Measurements from ENCODE around the gene SLC25A36.
A peak's percentile ranks its signal among the peaks of the same experiment; 100 is the strongest.
"Not testable (repeated sequence)": the region's sequence is repeated elsewhere in the genome, so short reads cannot be mapped to it uniquely, and the experiment has no call there.

The SLC25A36 gene

DNA sequence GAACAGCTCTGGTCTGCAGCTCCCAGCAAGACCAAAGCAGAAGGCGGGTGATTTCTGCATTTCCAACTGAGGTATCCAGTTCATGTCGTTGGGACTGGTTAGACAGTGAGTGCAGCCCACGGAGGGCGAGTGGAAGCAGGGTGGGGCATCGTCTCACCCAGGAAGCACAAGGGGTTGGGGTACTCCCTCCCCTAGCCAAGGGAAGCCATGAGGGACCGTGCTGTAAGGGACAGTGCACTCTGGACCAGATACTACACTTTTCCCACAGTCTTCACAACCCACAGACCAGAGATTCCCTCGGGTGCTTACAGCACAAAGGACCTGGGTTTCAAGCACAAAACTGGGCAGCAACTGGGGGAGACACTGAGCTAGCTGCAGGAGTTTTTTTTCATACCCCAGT, 8.5 kb upstream of the SLC25A36 start:
- Histone ChIP-seq H3K27ac (ENCODE audit: low read length) (no peak overlapping the region), H3K36me3 (ENCODE audit: control insufficient read depth in 1 of 2, insufficient read depth in 2 of 2, low read length in 2 of 2) (no peaks in the 10 kb centered on the region), H3K4me1 (ENCODE audit: control insufficient read depth in 1 of 2, insufficient read depth in 2 of 2, low read length in 2 of 2) (no peaks in the 10 kb centered on the region), H3K4me3 (ENCODE audit: low read depth in 1 of 2, low read length in 2 of 2) (no peak overlapping the region), H3K9me3 (ENCODE audit: control insufficient read depth in 1 of 2, low read length in 2 of 2) (peaks cover 0 to 2% of the 10 kb centered on the region in 2 donors), H3K27me3 (ENCODE audit: low read depth, low read length) (no peaks in the 10 kb centered on the region)

DNA sequence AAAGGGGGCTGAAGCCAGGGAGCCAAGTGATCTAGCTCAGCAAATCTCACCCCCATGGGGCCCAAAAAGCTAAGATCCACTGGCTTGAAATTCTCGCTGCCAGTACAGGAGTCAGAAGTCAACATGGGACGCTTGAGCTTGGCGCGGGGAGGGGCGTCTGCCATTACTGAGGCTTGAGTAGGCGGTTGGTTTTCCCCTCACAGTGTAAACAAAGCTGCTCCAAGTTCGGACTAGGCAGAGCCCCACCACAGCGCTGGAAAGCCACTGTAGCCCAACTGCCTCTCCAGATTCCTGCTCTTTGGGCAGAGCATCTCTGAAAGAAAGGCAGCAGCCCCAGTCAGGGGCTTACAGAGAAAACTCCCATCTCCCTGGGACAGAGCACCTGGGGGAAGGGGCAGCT, 8.1 kb upstream of the SLC25A36 start:
- no peak overlapping the region for H3K4me3 ChIP-seq (ENCODE audit: low read depth in 1 of 2, low read length in 2 of 2)
- H3K4me1 ChIP-seq (ENCODE audit: control insufficient read depth in 1 of 2, insufficient read depth in 2 of 2, low read length in 2 of 2): no peaks in the 10 kb centered on the region
- H3K27ac ChIP-seq (ENCODE audit: low read length): no peak overlapping the region
- H3K9me3 ChIP-seq (ENCODE audit: control insufficient read depth in 1 of 2, low read length in 2 of 2): peaks cover 0 to 2% of the 10 kb centered on the region in 2 donors
- no peaks in the 10 kb centered on the region for H3K27me3 ChIP-seq (ENCODE audit: low read depth, low read length)
- no peaks in the 10 kb centered on the region for H3K36me3 ChIP-seq (ENCODE audit: control insufficient read depth in 1 of 2, insufficient read depth in 2 of 2, low read length in 2 of 2)

DNA sequence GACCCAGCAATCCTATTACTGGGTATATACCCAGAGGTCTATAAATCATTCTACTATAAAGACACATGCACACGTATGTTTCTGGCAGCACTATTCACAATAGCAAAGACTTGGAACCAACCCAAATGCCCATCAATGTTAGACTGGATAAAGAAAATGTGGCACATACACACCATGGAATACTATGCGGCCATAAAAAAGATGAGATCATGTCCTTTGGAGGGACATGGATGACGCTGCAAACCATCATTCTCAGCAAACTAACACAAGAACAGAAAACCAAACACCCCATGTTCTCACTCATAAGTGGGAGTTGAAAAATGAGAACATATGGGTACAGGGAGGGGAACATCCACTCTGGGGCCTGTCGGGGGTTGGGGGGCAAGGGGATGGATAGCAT, 2.3 kb upstream of the SLC25A36 start:
- H3K4me3 ChIP-seq (ENCODE audit: low read depth in 1 of 2, low read length in 2 of 2); H3K27me3 ChIP-seq (ENCODE audit: low read depth, low read length); H3K9me3 ChIP-seq (ENCODE audit: control insufficient read depth in 1 of 2, low read length in 2 of 2); H3K27ac ChIP-seq (ENCODE audit: low read length); H3K36me3 ChIP-seq (ENCODE audit: control insufficient read depth in 1 of 2, insufficient read depth in 2 of 2, low read length in 2 of 2): not testable (repeated sequence)
- peaks cover 8 to 15% of the 10 kb centered on the region in 2 donors for H3K4me1 ChIP-seq (ENCODE audit: control insufficient read depth in 1 of 2, insufficient read depth in 2 of 2, low read length in 2 of 2)

DNA sequence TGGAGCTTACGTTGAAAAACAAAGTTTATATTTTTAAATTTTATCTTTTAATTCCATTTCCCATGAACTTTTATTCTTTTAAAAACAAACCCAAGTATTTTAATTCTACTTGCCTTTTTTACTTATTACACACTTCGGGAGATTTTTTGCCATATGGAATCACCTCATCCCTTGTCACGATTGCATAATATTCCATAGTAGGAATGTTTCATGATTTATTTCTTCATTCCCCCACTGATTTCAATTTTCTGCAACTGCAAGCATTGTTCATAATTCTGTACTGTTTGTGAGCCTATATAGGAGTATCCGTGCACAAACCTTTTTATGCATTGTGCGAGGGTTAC, 574 bp upstream of the SLC25A36 start:
- Histone ChIP-seq H3K36me3 (ENCODE audit: control insufficient read depth in 1 of 2, insufficient read depth in 2 of 2, low read length in 2 of 2) (peaks cover 0 to 5% of the 10 kb centered on the region in 2 donors), H3K27ac (ENCODE audit: low read length) (peak overlapping the region; percentile 77), H3K9me3 (ENCODE audit: control insufficient read depth in 1 of 2, low read length in 2 of 2) (no peaks in the 10 kb centered on the region), H3K4me3 (ENCODE audit: low read depth in 1 of 2, low read length in 2 of 2) (peak overlapping the region; percentile 73 to 88), H3K4me1 (ENCODE audit: control insufficient read depth in 1 of 2, insufficient read depth in 2 of 2, low read length in 2 of 2) (peaks cover 19 to 33% of the 10 kb centered on the region in 2 donors), H3K27me3 (ENCODE audit: low read depth, low read length) (no peaks in the 10 kb centered on the region)

DNA sequence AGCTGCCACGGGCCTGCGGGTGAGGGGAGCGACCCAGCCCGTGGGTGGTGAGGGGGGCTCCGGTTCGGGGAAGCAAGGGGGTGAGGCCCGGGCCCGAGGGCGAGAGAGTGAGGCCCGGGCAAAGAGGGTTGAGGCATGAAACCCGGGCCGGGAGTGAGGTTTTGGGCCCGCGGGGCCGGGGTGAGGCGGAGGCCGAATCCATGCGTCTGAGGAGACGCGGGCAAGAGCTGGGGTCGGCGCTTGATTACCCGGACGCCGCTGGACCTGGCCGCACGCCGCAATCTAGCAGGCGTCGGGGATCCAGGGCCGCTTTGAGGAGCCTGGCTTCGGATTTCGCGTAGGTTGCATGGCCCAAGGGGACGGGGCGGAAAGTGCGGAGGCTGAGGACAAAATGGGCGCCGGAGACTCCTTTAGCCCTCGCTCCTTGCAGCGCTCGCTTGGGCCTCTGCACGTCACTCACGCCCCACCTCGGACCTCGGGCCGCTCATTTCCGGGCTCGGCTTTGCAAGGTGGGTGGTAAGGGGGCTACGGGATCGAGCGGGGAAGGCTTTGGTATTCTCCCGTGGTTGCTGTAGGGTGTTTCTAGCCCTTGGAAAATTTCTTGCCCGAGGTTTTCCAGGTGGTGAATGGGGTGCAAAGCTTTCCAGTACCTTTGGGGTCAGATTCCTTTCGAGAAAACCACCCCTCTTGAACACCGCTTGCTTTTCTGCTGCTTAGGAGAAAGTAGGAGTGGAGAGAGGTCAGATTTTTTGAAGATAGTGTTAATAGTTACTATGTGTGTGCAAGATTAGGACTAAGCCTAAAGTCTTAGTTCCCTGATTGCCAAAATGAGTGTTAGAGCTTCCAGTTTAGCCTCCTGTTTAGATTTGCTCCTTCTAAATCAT, 827 bp downstream of the SLC25A36 start:
- Histone ChIP-seq H3K36me3 (ENCODE audit: control insufficient read depth in 1 of 2, insufficient read depth in 2 of 2, low read length in 2 of 2) (peaks cover 0 to 5% of the 10 kb centered on the region in 2 donors), H3K27me3 (ENCODE audit: low read depth, low read length) (no peaks in the 10 kb centered on the region), H3K4me1 (ENCODE audit: control insufficient read depth in 1 of 2, insufficient read depth in 2 of 2, low read length in 2 of 2) (peaks cover 25 to 33% of the 10 kb centered on the region in 2 donors), H3K27ac (ENCODE audit: low read length) (peak overlapping the region; percentile 96), H3K4me3 (ENCODE audit: low read depth in 1 of 2, low read length in 2 of 2) (peak overlapping the region; percentile 88 to 97), H3K9me3 (ENCODE audit: control insufficient read depth in 1 of 2, low read length in 2 of 2) (no peaks in the 10 kb centered on the region)

DNA sequence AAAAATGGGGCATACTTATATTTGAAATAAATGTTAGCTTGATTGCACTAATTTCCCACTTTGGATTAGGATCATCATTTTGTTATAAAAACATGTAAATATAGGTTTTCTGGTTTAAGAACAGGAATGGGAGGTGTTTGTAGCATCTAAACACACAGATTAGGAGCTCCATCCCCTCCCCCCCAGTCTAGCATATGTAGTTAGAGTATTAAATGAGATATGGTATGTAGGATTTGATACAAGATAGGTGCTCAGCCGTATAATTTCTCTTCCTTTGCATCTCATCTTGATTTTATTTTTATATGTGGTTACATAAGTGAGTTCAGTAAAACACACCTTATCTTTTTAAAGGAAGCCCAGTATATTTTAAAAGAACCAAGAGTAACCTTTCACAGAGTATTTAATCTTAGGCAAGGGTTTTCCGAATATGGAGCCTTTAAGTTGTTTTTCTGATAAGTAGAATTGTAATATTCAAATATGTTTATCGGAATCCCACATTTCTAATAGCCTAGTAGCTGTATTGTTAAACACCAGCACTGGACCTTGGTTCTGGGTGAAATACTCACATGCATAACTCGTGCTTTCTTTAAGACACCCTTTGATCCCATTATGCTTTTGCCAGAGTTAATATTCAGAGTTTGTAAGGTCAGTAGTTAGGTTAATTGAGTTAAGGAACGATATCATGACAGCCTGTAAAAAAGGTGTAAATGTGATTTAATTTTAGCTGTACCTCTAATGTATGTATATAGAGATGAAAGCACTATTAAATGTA, 2.3 kb downstream of the SLC25A36 start:
- peak overlapping the region; percentile 96 for H3K27ac ChIP-seq (ENCODE audit: low read length)
- H3K36me3 ChIP-seq (ENCODE audit: control insufficient read depth in 1 of 2, insufficient read depth in 2 of 2, low read length in 2 of 2): peaks cover 0 to 5% of the 10 kb centered on the region in 2 donors
- H3K4me3 ChIP-seq (ENCODE audit: low read depth in 1 of 2, low read length in 2 of 2): peak overlapping the region; percentile 88 to 97
- H3K9me3 ChIP-seq (ENCODE audit: control insufficient read depth in 1 of 2, low read length in 2 of 2): no peaks in the 10 kb centered on the region
- no peaks in the 10 kb centered on the region for H3K27me3 ChIP-seq (ENCODE audit: low read depth, low read length)
- H3K4me1 ChIP-seq (ENCODE audit: control insufficient read depth in 1 of 2, insufficient read depth in 2 of 2, low read length in 2 of 2): peaks cover 25 to 33% of the 10 kb centered on the region in 2 donors

DNA sequence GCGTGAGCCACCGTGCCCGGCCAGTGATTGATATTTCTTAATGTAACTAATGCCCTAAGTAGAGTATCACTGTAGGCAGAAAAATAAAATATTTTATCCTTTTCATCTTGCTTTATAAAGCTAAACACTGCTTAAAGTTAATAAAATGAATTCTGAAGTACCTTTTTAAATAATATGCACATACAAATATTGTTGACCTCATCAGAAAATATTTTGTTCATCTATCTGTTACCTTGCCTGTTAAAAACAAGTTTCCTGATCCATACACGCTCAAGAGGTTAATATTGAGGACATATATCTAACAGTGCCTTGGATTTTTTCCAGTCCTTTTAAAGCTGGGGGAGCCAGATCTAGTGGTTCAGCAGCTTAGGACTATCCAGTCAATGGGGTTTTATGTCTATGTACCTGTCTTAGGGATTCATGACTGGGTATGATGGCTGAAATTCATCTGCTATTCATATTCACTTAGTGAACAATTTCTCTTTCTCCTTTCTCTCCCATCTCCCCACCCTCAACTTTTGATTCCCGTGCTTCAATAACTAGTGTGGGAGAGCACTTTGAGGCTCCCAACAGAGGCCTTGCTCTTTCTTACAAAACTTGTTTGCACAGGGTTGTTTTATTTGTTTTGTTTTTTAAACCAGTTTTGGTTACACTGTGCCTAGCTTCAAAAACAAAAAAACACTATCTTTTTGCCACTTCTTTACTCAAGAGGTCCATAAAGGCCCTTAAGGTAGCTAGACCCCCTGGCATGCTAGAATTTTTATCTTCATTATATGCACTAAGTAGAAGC, 7.0 kb downstream of the SLC25A36 start:
- Histone ChIP-seq H3K4me3 (ENCODE audit: low read depth in 1 of 2, low read length in 2 of 2) (no peak overlapping the region), H3K27me3 (ENCODE audit: low read depth, low read length) (no peaks in the 10 kb centered on the region), H3K27ac (ENCODE audit: low read length) (no peak overlapping the region), H3K36me3 (ENCODE audit: control insufficient read depth in 1 of 2, insufficient read depth in 2 of 2, low read length in 2 of 2) (no peaks in the 10 kb centered on the region), H3K4me1 (ENCODE audit: control insufficient read depth in 1 of 2, insufficient read depth in 2 of 2, low read length in 2 of 2) (peaks cover 20 to 46% of the 10 kb centered on the region in 2 donors), H3K9me3 (ENCODE audit: control insufficient read depth in 1 of 2, low read length in 2 of 2) (no peaks in the 10 kb centered on the region)

DNA sequence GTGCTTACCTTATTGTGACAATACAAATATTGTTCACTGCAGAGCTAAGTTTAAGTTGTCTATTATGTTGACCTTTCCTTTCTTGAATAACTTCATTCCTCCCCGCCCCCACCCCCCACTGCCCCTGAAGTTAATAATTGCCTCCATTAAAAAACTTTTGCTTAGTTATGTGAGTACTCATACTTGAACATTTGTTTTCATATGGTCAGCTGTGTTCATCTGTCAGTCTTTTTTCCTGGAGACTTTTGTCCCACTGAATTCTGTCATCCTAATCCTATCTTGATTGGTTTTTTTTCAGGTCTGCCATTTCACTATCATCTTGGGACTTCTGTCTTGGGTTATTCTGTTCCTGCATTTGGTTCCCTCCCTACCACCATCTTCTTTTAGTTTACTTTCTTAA, 8.5 kb downstream of the SLC25A36 start:
- H3K4me3 ChIP-seq (ENCODE audit: low read depth in 1 of 2, low read length in 2 of 2): no peak overlapping the region
- no peak overlapping the region for H3K27ac ChIP-seq (ENCODE audit: low read length)
- H3K27me3 ChIP-seq (ENCODE audit: low read depth, low read length): no peaks in the 10 kb centered on the region
- peaks cover 9 to 41% of the 10 kb centered on the region in 2 donors for H3K4me1 ChIP-seq (ENCODE audit: control insufficient read depth in 1 of 2, insufficient read depth in 2 of 2, low read length in 2 of 2)
- no peaks in the 10 kb centered on the region for H3K36me3 ChIP-seq (ENCODE audit: control insufficient read depth in 1 of 2, insufficient read depth in 2 of 2, low read length in 2 of 2)
- H3K9me3 ChIP-seq (ENCODE audit: control insufficient read depth in 1 of 2, low read length in 2 of 2): no peaks in the 10 kb centered on the region

DNA sequence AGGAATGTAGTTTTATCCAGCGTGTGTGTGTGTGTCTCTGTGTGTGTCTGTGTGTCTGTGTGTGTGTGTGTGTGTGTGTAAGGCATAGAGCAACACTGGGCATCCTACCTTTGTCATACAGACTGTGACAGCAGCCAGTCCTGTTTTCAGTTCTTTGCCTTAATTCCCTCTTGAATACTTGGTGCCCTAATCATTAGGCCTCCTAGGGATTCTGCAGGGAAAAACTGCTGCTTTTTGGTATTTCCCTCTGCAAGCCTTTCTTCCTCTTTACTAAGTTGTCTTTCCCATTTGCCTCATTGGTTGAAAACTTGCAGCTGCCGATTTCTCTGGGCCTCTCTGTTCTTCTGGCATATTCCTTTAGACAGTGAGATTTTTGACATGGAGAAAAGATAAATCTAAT, 9.2 kb downstream of the SLC25A36 start:
- no peaks in the 10 kb centered on the region for H3K27me3 ChIP-seq (ENCODE audit: low read depth, low read length)
- no peak overlapping the region for H3K4me3 ChIP-seq (ENCODE audit: low read depth in 1 of 2, low read length in 2 of 2)
- peaks cover 6 to 34% of the 10 kb centered on the region in 2 donors for H3K4me1 ChIP-seq (ENCODE audit: control insufficient read depth in 1 of 2, insufficient read depth in 2 of 2, low read length in 2 of 2)
- no peak overlapping the region for H3K27ac ChIP-seq (ENCODE audit: low read length)
- no peaks in the 10 kb centered on the region for H3K36me3 ChIP-seq (ENCODE audit: control insufficient read depth in 1 of 2, insufficient read depth in 2 of 2, low read length in 2 of 2)
- H3K9me3 ChIP-seq (ENCODE audit: control insufficient read depth in 1 of 2, low read length in 2 of 2): no peaks in the 10 kb centered on the region

DNA sequence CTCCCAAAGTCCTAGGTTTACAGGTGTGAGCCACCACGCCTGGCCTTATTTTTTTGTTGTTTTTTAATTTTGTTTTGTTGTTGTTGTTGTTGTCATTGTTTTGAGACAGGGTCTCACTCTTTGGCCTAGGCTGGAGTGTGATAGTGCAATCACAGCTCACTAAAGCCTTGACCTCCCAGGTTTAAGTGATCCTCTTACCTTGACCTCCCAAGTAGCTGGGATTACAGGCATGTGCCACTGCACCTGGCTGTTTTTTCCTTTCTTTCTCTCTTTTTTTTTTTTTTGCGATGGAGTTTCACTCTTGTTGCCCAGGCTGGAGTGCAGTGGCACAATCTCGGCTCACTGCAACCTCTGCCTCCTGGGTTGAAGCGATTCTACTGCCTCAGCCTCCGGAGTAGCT, 10.1 kb downstream of the SLC25A36 start:
- not testable (repeated sequence) for H3K36me3 ChIP-seq (ENCODE audit: control insufficient read depth in 1 of 2, insufficient read depth in 2 of 2, low read length in 2 of 2); H3K27ac ChIP-seq (ENCODE audit: low read length); H3K4me3 ChIP-seq (ENCODE audit: low read depth in 1 of 2, low read length in 2 of 2); H3K9me3 ChIP-seq (ENCODE audit: control insufficient read depth in 1 of 2, low read length in 2 of 2); H3K27me3 ChIP-seq (ENCODE audit: low read depth, low read length)
- H3K4me1 ChIP-seq (ENCODE audit: control insufficient read depth in 1 of 2, insufficient read depth in 2 of 2, low read length in 2 of 2): peaks cover under 1 to 32% of the 10 kb centered on the region in 2 donors

All from muscle layer of duodenum (tissue), 2 donors.